Stimulated activated CD8-positive, alpha-beta memory T cell treated with anti-CD3 and anti-CD28 coated beads, Interleukin-4, amount 100 ng/mL, for 1 hour (primary cell): Measurements from ENCODE around the gene GMPS.
"Not testable (repeated sequence)": the region's sequence is repeated elsewhere in the genome, so short reads cannot be mapped to it uniquely, and the experiment has no call there.

ENCODE experiments used
- DNase-seq, 2 donors: peaks; one replicate each; pipeline ENCODE4 v3.0.0-alpha.2; 2020; ENCODE audit warnings: low read depth in 2 of 2, low spot score in 1 of 2

GMPS gene

DNA sequence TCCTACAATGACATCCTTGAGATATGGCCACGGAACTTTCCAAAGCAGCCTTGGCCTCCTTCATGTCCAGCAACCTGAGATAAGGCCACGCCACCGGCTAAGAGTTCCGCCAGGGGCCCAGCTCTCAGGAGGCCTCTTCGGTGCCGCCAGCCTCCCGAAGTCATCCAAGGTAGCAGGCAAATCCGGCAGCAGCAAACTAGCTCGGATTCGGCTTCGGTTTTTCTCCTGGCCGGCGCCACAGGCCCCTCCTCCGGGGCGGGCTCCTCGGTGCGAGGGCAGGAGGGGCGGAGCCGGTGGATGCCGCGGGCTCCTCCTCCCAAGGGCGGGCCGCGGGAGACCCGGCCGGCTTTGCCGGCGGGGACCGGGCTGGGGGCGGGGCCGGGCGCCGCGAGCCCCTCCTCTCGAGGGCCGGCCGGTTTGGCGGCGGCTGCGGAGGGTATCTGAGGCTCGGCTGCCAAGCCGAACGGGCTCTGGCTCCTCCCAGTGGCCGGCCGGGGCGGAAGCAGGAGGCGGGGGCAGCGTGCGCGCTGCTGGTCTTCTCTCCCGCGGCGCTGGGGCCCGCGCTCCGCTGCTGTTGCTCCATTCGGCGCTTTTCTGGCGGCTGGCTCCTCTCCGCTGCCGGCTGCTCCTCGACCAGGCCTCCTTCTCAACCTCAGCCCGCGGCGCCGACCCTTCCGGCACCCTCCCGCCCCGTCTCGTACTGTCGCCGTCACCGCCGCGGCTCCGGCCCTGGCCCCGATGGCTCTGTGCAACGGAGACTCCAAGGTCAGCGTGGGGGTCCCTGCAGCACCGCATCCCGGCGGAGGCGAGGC lies at the start of gene GMPS:
TSS of gene GMPS (plus strand) at position 518 of the 812 bp plus-strand sequence. CDS start at position 739, 221 bp downstream.
- peak; percentile 80 to 89 for DNase-seq

DNA sequence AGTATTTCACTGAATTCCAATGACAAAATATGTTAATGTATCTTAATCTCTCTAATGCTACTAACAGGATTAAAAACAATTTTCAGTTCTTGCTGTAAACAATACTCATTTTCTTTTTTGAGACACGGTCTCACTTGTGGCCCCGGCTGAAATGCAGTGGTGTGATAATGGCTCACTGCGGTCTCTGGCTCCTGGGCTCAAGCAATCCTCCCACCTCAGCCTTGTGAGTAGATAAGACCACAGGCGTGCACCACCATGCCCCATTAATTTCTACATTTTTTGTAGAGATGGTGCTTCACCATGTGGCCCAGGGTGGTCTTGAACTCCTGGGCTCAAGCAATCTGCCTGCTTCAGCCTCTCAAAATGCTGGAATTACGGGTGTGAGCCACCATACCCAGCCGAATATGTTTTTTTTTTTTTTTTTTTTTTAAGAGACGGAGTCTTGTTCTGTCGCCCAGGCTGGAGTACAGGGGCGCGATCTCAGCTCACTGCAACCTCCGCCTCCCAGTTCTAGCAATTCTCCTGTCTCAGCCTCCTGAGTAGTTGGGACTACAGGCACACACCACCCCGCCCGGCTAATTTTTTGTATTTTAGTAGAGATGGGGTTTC lies 41.9 kb upstream of the GMPS start:
- DNase-seq, result not testable (repeated sequence)

DNA sequence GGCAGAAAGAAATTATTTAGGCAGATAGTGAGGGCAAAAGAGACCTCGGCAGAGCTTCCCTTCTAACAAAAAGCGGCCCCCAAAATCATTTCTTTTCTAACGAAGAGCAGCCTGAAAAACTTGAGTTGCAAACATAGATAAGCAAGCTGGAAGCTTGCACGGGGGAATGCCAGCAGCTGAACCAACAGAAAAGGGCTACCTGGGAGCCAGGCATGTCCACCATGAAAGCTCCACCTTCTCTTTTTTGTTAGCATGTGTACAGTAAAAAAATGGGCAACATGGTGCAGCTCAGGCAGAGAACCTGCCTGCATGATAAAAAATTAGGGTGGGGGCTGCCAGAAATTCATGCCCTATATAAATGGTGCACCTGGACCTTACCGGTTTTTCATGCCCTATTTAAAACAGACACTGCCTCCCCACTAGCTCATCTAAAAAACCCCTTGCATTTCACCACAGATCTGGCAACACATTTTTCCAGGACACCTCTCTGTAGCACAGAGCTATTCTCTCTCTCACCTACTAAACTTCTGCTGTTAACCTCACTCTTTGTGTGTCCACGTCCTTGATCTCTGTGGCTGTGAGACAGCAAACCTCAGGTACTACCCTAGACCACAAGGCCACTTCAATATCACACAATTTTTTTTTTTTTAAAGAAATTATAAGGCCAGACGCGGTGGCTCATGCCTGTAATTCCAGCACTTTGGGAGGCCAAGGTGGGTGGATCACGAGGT lies 34.9 kb upstream of the GMPS start:
- no peak for DNase-seq

DNA sequence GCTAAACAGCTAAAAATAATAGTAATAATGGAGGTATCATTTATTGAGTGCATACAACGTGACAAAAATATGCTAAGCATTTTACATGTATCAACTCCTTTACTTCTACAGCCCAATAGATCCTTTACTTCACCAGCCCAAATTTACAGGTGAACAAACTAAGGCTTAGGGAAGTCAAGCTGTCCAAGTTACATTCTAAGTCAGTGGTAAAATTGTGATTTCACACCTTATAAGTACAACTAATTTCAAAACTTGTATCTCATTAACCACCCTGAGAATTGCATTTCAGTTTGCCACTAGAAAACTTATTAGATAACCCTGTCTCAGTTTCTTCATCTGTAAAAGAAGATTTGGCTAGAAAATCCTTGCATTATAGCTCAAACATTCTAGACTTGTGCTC lies 26.9 kb upstream of the GMPS start:
- DNase-seq, result no peak

DNA sequence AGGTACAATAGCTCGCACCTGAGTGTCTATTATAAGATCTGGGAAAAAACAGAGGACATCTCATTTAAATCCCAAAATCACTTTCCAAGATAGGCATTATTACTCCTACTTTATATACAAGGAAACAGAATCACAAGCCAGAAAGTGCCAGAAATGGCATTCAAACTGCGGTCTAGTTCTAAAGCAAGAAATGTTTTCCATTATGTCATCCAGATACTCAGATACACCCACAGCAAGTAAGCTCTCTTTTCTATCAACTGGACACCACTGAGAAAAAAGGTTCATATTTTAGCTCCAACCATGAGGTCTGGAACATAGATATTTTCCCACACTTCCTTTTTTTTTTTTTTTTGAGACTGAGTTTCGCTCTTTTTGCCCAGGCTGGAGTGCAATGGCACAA lies 24.3 kb upstream of the GMPS start:
- DNase-seq, result no peak

DNA sequence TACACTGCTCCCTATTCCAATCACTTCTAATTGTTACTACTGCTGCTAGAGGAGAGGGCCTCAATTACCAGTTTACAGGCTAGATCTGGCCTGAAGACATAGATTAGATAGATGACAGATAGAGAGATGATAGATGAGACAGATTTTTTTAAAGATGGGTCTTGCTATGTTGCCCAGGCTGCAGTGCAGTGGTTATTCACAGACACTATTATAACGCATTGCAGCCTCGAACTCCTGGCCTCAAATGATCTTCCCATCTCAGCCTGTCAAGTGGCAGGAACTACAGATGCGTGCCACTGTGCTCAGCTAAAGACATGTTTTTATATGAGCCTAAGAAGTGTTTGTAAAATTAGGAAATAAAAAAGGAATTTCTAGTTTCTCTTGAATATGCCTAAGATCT lies 22.5 kb upstream of the GMPS start:
- no peak for DNase-seq

DNA sequence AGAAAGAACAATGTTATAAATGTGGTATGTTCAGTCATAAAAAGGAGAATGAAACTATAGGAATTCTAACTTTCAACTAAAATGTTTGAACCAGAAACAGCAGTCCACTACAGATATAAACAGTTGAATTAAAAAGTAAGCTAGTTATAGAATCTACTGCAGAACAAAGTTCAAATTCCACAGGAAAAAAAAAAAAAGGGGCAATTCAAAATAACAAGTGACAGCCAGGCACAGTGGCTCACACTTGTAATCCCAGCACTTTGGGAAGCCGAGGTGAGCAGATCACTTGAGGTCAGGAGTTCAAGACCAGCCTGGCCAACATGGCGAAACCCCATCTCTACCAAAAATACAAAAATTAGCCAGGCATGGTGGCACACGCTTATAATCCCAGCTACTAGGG lies 21.0 kb upstream of the GMPS start:
- not testable (repeated sequence) for DNase-seq

DNA sequence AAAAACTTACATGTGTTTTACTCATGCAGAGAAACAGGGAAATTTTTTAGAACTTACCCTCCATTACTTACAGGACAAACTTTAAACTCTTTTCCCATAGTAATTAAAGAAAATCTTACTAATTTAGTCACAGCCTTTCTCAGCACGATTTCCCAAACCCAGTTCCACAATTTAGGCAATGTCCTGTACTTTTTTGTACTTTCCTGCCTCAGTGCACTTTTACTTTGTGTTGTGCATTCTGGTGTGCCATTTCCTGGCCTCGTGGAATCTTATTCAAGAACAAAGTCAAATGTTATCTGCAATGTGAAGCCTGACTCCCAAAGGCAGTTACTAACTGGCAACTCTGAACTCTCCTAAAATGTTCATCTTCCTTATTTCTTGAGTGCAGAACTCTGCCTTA lies 18.1 kb upstream of the GMPS start:
- no peak for DNase-seq

DNA sequence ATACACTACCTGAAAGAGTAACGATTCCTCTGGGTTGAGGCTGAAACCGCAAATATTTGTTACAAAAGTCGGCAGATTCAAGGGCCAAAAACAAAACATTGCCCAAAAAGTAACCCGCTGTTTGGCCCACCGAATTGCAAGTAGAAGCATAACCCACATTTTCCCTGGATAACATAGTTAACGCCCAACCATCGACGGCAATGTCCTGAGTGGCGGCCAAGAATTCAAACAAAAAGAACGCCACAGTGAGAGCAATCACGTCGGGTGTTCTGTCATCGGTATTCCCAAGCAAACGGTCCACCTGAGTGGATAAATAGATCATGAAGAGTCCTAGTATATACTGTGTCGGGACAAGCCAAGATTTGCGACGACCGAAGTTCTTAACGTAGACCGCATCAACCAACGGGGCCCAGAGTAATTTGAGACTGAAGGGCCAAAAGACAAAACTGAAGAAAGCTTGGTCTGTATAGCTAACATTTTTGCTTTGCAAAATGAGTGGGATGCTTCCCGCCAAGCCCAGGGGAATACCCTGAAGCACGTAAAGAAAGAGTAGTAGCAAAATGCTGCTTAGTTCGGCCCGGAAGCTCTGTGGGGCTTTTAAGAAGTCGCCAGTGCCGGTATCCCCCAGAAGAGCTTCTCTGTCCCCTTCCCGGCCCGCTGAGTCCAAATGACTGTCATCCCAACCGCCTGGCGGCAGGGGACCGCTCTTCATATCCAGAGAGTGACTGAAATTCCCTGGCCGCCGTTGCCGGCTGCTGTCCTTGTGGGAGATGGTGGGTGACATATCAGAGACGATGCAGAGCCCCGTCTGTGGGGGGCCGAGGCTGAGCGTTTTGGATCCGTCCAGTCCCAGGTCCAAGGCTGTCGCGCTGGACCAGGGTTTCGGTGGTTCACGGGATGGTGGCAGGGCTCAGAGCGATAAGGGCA lies 17.0 kb upstream of the GMPS start:
- DNase-seq, result no peak

DNA sequence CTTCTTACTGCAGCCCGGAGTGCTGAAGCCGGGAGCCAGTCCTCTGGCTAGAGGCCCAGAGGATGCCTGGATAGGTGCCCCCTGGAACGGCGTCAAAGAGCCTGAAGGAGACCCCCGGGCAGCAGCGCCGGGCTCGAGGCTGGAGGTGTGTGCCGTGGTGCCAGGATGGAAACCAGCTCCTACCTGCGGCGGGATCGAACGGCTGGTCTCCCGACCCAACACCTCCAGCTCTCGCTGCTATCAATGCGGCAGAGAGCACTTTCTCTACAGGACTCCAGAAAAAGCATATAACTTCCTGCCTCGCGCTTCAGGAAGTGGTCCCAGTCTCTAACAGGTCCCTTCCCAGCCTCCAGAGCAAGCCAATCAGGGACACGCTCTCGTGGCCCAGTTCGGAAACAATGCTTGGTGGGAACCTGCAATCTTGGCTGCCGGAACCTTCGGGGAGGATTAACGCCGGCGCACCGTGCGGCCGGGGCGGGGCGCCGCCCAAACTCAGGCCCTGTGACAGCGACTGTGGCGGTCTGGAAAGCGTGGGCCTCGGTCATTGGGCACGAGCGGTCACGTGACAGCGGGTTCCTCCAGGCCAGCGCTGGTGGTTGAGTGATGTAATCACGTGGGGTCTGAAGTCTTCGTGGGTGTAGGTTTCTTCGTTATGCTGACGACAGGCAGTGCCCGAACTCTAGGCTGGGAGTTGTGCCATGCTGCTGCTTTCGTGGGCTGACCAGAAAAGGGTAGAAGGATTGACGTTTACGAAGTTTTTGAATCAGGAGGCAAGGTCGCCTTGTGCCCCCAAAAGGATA lies 16.1 kb upstream of the GMPS start, which contains the start of gene SLC33A1:
TSS of gene SLC33A1 (minus strand) at position 287 of the 800 bp plus-strand sequence. CDS start 430 bp downstream, outside the sequence.
- DNase-seq, result peak; percentile 96 to 97

DNA sequence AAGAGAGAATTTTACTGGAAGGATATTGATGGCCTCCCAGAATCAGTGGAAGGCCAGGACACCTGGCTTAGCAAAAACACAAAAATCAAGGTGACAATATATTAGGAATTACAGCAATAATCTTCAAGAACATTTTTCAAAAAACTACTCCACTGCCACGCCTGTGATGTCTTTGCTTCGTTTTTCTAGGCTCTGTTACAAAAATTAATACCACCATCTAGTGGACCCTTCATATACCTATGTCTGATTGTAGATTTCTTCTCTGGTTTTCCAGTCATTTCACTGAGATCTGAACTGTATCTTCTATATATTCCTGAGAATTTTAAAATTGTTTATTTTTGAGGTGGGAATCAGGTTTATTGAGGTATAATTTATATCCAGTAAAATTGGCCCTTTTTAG lies 10.6 kb upstream of the GMPS start:
- DNase-seq, result no peak

DNA sequence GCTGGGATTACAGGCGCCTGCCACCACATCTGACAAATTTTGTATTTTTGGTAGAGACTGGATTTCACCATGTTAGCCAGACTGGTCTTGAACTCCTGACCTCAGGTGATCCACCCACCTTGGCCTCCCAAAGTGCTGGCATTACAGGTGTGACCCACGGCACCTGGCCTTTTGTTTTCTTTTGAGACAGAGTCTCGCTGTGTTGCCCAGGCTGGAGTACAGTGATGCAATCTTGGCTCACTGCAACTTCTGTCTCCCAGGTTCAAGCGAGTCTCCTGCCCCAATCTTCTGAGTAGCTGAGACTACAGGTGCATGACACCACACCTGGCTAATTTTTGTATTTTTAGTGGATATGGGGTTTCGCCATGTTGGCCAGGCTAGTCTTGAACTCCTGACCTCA lies 10.0 kb upstream of the GMPS start:
- DNase-seq, result not testable (repeated sequence)

DNA sequence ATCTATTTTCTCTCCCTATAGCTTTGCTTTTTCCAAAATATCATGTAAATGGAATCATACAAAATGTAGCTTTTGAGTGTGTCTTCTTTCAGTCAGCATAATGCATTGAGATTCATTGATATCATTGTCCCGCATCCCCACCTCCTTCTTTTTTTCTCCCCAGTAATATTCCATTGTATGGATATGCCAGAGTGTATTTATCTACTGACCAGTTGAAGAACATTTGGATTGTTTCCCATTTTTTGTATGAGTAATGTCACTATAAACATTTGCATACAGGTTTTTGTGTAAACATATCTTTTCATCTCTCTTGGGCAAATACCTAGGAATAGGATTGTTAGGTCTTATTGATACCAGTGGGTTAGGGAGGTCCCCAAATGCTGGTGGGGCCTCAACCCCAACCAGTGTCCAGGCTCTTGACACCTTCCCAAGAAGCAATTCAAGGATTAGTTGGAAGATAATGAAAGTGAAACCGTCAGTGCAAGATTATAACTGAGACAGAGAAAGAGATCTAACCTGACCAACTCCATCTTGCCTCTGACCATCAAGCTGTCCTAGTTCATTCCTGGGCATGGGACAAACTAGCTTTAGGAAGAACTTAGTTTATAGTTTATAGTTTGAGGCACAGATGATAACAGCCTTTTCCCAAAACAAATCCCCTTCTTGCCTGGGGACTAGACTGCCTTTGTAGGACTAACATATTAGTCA lies 8.8 kb upstream of the GMPS start:
- no peak for DNase-seq

DNA sequence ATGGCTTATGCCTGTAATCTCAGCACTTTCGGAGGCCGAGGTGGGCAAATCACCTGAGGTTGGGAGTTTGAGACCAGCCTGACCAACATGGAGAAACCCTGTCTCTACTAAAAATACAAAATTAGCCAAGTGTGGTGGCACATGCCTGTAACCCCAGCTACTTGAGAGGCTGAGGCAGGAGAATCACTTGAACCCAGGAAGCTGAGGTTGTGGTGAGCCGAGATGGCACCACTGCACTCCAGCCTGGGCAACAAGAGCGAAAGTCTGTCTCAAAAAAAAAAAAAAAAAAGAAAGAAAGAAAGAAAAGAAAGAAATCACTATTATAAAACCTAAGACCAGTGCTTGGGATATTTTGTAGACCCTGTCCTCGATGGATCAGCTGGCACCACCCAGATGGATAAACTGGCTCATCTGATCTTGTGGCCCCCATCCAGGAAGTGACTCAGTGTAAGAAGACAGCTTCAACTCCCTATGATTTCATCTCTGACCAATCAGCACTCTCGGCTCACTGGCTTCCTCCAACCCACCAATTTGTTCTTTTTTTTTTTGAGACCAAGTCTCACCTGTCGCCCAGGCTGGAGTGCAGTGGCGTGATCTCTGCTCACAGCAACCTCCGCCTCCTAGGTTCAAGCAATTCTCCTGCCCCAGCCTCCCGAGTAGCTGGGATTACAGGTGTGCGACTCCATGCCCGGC lies 8.0 kb upstream of the GMPS start:
- DNase-seq, result peak in 1 of 2 donors; percentile 47

DNA sequence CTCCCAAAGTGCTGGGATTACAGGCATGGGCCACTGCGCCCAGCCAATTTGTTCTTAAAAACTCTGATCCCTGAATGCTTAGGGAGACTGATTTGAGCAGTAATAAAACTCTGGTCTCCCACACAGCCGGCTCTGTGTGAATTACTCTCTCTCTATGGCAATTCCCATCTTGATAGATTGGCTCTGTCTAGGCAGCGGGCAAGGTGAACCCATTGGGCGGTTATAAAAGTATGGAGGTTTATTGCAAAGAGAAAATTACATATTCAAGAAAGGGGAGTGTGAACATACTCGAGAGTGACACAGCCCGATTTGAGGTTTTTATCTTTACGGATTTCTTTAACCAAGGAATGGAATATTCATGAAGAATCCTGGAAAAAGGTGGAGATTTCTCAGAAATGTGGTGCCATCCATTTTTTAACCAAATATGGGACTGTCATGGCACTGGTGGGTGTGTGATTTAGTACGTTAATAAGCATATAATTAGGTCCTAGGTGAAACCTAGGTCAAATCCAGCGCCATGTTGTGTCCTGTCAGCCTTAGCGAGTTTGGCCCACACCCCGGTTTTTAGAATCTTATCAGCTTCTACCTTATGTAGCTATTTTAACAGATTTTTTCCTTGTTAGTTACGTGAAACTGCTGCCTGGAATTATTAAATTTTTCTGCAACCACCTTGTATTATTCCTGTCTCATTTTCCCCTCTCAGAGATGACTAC lies 7.2 kb upstream of the GMPS start:
- no peak for DNase-seq

DNA sequence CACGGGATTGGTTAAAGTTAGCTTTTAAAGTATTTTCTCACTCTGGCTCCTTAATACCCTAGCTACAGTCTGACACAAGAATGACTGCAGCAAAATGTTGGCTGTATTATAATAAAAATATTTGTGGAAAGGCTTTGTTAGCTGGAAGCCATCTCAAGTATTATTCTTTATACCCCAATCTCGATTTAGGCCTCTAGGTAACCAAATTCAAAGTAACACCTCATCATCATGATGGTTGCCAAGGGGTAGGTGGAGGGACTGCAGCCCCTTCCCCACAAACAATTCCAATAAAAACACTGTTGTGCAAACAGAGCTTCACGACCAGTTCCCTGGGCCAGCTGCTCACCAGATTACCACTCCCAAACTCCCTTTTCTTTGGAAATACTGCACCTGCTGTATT lies 759 bp upstream of the GMPS start:
- DNase-seq, result no peak

DNA sequence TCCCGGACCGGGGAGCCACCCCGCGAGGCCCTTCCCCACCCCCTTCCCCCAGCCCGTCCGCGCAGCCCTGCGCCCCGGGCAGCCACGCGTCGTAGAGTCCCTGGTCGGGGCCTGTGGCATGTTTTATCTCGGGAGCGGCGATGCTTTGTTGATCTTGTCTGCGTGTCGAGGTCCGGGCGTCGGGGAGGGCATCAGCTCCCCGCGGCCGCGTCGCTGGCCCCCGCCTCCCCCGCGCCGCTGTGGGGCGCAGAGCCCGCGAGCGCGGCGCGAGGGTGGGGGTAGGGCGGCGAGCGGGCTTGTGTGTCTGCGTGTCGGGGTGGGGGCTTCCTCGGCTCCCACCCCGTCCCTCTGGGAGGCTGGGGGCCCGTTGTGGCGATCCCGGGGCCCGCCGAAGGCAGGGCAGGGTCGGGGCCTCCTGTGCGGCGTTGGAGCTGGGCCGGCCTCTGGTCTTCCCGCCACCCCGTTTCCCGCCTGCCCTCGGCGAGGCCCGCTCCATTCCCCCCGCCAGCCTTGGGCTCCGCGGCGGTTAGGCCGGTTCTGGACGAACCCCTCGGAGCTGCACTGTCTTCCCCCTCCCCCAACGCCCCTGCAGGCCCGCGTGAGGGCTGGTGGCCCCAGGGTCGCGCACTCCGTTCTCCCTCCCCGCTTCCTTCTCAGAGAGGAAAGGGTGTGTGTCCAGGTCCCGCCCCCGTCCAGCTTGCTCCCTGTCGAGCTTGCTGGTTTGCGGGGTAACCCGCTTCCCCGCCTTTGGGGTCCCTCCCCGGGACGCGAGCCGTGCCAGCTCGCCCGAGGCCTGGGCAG lies 695 bp downstream of the GMPS start:
- peak in 1 of 2 donors; percentile 5 for DNase-seq
